GM18907 (cell line): ENCODE data around the gene SLC2A2.
A peak's percentile ranks its signal among the peaks of the same experiment; 100 is the strongest.

Experiments used
- ATAC-seq: cut with Tn5 transposase; IDR thresholded peaks from one replicate; pipeline ENCODE4 v1.9.1; 2021; ENCODE audit warnings: mild to moderate bottlenecking, moderate library complexity; ENCODE audit not compliant: unreplicated experiment

SLC2A2 gene

DNA sequence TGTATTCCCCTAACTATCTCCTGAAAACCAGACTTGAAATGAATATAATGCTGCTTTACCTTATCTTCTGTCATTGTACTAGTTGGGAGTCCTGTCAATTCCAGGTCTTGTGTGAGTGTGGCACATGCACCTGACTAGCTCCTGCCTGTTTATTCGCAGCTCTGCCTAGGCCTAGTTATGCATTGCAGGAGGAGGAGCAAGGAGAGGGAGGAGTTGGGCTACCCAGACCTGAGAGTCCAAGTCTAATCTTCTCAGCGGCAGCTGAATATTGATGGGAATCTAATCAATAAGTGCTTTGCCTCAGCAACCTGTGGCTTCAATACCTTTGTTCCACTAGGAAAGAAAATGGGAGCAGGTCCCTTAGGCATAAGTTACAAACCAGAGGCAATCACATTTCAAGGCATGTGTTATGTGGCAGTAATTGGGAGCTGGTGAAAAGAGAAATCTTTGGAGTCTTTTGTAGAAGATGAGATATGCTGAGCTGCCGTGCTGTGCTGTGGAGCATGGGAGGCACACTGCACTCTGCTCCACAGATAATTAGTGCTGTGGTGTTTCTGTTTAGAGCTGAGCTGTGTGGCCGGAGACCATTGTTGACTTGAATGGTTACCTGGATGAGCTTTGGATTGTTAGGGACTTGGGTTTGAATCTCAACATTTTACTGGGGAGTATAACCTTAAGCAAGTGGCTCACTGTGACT, at the start of gene SLC2A2:
Gene SLC2A2 (minus strand): TSS at position 124 of the 697 bp plus-strand sequence. CDS start 50 bp downstream, at position 74.
- no peak for ATAC-seq

DNA sequence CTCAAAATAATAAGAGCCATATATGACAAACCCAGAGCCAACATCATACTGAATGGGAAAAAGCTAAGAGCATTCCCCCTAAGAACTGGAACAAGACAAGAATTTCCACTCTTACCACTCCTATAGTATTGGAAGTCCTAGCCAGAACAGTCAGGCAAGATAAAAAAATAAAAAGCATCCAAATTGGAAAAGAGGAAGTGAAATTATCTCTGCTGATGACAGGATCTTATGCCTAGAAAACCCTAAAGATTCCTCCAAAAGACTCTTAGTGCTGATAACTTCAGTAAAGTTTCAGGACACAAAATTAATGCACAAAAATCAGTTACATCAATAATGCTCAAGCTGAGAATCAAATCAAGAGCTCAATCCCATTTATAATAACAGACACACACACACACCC, 45.9 kb upstream of the SLC2A2 start:
- no peak for ATAC-seq

DNA sequence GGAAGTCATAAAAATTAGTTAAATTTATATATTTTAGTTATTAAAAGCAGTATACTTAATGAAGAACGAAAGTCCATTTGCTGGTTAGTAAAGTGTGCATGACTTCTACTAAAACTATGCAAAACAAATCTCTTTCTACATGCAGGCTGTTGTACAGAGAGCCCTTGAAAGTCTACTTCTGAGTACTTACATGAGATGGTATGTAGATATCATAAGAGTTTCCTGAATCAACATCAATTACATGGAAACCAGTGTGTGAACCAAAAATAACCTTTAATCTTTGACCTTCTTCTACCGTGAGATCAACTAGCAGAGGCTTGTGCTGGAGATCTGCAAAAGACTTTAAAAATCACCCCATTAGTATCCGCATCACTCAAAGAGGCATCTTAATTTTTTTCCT, 42.1 kb upstream of the SLC2A2 start:
- no peak for ATAC-seq

DNA sequence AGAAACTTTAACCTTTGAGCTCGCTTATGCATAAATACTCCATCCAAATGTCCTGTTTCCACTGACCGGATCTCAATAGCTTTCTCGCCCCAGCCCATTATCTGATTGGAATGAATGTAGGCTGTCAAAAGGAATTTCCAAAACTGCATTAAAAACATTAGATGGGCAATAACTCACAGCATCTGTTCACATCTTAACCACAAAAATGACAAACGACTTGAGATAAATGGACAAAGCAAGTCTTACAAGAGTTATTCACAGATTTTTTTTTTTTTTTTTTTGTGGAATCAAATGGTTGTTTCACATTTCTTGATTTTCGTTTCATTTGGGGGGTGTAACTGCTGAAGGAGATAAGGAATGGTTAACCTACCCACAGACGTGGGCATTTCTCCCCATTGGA, 39.7 kb upstream of the SLC2A2 start:
- no peak for ATAC-seq

DNA sequence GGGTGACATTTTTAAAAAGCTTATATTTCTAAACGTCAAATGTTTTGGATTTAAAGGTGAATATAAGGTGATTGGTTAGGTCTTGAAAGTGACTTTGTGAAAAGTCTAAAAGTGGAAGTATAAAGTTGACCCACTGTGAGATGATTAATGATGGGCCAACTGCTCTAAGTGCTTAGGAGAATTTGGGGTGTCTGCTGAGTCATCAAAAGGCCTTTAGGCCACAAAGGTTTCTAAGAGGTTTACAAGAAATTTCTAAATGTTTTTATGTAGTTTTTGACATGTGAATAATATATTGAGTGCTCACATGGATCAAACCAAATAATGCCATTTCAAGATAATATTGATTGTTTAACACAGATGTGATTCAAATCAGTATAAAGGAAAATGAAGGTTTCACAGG, 39.2 kb upstream of the SLC2A2 start:
- ATAC-seq, result no peak

DNA sequence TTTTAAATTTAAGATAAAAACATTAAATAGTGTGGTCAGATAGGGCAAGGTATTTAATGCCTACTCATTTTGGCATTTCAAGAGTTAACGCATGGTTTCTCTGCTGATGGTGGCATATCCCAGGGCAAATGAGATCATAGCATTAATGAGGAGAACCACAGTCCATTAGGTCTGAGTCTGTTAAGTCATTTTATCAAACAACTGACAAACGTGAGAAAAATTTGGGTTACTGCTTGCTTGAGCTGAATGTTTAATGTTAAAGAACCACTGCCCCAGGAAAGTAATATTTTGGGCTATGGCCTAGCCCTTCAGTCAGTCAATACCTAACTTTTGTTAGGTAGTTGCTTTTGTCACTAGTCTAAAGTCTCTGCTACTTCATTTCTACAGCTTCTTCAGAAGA, 37.9 kb upstream of the SLC2A2 start:
- ATAC-seq, result no peak

DNA sequence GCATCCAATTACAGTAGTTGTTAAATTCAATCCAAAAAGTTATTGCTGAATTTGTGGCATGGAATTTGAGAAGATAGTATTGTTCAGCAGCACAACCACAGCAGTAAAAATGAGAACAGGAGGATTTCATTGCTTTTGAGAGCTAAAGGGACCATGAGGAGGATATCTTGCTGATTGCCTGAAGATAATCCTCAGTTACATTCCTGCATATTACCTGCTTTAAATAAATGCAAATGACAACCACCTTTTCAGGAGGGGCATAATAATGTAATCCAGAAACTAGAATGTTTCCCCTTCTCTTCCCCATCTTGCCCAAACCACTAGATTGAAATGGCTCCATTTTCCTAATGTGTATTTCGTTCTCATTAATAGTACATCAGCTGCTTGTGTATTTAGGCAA, 35.2 kb upstream of the SLC2A2 start:
- ATAC-seq, result no peak

DNA sequence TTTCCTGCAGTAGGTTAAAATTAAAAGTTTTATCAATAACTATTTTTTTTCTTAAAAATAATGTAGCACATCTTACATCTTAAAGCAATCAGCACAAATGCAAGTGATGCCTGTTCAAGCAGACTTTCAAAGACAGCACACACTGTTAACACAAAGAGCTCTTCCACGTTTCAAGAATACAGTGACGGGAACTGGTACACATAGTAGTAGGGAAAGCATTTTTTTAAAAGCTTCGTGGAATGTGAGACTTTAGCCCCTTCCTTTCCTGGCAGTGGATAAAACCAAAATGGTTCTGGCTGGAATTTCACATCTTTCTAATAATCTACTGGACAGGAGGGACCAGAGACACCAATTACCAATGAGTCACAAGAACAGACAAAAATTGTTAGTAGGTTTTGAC, 33.5 kb upstream of the SLC2A2 start:
- ATAC-seq, result no peak

DNA sequence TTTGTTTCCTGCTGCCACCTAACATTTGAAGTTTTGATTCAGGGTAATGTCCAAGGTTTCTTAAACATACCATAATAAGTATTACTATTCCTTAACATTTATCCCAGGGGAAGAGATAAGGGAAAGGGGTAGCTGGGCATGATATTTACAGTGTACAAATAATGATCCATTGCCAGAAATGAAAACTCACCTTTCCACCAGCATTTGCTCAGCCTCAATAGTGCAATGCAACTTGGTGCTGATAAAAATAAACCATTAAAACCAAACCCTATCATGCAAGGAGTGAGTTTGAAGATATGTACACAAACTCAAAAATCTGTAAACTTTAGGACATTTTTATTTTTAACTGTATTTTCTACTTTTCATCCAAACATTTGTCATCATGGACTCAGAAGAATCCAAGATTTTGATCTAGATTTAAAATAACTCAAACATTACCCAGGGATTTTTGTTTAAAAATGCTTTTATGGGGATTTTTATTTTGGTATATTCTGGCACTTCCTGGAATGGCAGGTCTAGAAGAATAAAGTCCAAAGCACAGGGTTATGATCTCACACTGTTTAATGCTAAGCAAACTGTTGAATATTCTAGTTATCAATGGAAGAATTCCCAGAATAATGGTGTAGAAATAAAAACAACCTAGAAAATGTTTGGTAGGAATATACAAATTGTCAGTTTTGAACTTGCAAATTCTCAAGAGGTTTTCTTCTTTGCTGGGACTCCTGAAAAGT, 32.5 kb upstream of the SLC2A2 start:
- ATAC-seq, result no peak

DNA sequence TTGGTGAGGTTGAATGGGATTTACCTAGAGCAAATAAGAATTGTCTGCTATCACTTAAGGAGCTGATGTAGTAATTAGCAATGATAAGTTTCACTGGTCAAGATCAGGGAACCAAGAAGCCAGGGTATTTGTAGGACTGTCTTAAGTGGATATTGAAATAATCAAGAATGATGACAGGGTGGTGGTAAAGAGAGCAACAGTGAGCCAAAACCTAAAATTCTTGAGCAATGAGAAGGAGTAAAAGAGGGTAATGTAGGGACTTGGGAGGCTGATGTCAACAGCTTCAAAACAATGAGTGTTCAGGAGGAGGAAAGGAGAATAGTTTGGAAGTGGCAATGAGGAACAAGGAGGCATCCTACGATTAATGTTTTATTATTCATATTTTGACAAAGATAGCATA, 31.5 kb upstream of the SLC2A2 start:
- ATAC-seq, result no peak

DNA sequence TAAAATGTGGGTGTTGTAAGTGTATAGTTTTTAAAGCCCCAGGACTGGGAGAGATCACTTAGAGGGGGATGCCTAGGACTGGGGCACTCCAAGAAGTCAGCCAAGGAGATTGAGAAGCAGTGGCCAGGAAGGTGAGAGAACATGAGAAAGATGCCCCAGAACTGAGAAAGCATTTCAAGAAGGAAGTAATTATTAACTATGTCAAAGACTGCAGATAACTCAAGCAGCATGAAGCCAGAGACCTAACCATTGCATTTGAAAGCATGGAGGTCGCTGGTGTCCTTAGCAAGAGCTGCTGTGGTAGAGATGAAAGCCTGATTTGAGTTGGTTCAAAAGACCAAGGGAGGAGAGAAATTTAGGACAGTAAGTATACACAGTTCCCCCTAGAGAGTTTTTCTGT, 30.6 kb upstream of the SLC2A2 start:
- ATAC-seq, result peak; percentile 44

DNA sequence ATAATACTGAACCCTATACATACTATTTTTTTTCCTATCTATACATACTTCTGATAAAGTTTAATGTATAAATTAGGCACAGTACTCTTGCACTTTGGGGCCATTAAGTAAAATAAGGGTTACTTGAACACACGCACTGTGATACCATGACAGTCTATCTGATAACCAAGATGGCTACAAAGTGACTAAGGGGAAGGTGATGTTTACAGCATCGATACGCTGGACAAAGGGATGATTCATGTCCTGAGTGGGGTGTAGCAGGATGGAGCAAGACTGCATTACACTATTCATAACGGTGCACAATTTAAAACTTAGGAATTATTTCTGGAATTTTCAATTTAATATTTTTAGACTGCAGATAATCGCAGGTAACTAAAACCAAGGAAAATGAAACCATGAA, 30.0 kb upstream of the SLC2A2 start:
- no peak for ATAC-seq

DNA sequence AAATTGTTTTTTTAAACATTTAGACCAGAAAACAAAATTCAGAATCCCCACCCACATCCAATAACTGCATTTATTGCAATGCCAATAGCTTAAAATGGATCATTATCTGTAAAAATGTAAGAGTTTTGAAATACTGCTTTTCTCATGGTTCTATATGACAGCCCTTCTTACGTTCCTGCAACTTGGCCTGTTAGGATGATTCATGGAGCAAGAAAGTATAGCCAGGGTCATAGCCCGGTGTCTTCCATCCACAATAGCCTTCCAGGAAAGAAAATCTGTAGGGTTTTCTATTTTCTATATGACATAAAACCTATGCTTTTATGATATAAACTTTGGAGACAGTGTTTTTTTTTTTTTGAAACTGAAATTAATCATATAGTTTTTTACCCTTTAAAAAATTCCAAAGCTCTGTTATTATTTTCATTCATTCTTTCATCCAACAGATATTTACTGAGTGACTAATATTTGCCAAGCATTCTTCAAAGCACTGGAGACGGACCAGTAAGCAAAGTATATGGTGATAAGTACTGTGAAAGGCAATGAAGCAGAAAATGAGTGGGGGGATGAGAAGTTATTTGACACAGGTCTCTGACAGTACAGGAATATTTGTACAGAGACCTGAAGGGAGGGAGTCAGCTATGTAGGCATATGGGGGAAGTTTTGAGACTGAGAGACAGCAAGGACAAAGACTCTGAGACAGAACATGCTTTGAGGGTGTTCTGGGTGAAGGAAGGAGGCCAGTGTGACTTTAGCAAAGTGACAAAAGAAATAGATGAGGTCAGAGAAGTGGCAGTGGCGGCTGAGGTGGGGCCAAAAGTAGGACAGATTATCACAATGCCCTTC, 29.0 kb upstream of the SLC2A2 start:
- no peak for ATAC-seq

DNA sequence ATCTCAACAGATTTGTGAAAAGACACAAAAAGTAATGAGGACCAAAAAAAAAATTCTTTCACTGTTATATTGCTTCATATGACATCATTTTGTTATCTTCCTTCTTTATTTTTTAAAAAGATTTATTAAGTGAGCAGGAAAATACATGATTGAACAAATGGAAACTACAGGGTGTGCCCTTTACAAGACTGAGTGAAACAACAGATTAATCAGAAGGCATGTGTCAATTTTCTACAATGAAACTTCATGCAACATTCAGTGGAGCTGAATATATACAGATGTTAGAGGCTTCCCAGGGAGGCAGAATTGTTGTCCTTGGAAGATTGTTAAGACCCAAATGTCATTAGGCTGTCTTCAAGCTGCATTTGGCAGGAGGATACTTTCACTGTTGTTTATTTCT, 28.4 kb upstream of the SLC2A2 start:
- ATAC-seq, result no peak

DNA sequence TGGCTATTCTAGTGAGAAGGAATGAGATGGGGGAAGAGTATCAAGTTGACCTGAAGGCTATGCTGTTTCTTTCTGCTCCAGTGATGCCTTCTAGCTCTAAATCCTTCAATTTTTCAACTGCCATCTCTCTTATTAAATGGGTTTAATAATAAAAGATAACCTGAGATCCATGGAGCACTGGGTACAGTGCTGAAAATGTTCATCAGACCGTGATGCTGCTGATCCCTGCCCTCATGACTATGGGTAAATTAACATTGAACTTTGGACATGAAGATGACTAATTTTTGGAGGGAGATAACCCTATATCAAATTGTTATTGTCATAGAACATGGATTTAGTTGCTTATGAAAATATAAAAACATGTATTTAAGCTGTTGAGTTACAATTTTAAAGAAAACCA, 27.7 kb upstream of the SLC2A2 start:
- no peak for ATAC-seq

DNA sequence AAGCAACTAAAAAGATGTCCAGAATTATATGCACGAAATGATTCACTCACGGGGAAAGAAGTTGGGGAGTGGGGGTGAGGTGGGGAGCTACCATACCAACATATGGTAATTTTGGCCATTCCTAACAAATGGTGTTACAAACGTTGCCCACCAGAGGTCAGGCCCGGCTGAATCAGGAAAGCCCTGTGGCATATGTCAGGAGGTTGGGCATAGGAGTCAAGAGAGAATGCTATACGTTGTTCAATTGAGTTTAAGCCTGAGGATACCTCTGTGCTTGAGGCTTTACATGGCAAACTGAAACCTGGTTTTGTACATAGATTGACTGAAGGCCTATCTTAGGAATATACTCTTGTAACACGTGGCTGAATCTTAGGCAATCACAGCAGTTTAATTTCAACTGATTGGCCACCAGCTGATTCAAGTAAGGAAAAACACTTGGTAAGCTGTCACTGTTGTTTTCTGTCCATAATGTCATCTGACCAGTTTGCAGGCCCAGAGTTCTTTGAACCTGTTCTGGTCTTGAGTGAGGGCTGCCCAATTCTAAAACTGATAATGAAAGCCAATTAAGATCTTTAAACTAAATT, 23.4 kb upstream of the SLC2A2 start:
- peak; percentile 86 for ATAC-seq

DNA sequence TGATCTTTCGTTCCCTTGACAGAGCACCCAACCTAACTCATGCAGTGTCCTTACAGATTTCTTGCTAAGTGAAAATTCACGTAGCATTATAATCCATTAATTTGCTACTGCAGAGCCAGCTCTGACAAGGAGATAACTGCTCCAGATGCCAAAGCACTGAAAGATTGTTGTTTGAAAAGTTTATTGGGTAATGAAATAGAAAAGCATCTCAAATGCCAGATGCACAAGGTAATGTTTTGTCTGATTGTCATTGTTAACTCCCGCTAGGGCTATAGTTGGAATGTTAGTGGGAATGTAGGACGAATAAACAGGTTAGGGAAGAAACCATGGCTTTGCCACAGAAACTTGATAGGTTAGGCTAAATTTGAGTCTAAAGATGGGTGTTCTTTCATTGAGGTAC, 20.2 kb upstream of the SLC2A2 start:
- ATAC-seq, result no peak

DNA sequence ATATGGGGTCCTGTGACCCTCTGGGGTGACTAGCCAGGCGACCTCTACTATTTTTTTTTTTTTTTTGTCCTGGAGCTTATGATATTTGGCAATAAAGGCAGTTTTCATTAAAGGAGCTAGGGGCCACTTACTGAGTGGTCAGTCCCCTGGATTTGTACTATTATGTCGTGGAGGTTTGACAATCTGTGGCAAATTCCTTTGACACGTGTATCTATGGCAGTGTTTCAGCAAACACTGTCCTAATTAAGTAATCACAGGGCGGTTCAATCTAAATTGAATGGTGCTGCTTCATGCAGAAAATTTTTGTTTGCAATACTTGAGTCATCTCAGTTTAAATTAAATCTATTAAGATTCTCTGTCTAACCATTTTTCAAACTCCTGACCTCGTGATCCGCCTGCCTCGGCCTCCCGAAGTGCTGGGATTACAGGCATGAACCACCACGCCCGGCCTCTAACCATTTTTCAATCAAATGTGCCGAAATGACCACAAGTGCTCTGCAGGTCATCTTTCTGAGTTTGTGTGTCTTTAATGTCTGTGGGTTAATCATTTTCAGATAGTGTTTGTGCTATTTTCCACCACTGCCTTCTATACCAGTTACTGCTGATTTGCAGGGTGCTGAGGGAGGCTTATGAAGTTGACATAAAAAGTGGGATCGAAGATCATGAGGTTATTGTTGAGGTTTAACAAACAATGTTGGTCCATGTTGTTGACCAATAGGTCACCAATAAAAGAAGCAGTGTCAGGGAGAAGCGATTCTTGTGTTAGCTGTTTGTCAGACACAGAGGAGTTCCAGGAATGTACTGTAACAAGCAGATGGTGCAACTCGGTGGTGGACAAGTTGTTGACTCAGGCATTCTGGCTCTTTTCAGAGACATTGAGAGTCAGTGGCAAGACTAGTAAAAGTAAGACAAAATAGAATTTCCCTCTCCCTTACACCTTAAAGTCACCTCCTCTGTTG, 18.6 kb upstream of the SLC2A2 start:
- no peak for ATAC-seq

DNA sequence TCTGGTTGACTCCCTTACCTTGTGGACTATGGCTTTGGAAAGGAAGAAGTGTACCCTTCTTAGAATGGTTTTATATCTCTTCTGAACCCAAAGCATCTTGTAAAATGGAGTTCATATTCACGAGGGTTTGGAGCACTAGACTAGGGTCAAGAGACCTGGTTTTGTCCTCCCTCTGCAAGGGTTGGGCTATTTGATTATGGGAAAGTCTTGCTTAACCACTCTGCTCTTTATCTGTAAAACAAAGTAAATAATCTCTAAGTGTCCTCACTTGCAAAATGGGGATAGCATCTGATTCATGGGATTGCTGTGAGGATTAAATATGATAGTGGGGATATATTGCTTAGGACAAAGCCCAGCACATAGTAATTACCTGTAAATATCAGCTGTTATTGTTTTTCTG, 17.9 kb upstream of the SLC2A2 start:
- ATAC-seq, result no peak

DNA sequence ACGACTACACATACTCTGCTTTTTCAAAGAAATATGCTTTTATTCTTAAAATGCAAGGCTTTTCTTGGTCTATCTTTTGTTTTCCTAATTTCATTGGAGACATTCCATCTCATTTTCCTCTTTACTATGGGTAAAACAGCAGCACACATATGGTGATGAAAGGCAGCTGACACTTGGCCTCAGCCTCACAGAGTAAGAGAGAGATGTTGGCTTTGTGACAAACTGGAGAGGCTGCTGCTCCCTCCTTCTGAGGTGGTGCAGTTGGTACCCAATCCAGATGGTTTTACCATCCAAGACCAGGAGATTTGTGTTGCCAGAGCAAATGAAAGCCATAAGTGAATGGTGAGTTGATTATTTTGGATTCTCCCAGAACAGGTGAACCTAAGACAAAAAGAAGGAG, 13.2 kb upstream of the SLC2A2 start:
- ATAC-seq, result no peak
